HCT116 (cell line): ENCODE data around the gene NT5C2. TPM values are rescaled to one million over a fixed set of nuclear protein-coding genes. Genes with fewer than 3 reads are reported as not detected.

Source experiments
- ATAC-seq: fragments of 200-7000 bp; cut with Tn5 transposase; 2 replicates; pipeline ENCODE4 v1.9.1; 2020; ENCODE audit warnings: mild to moderate bottlenecking, moderate library complexity
- BruUV-seq: library from RNA; stranded (reverse); fragments of 400-500 nt; replicated peaks from 2 replicates; lab custom pipeline; 2021; lab: Mats Ljungman, UMichigan
- CTCF ChIA-PET: fragments of 300-600 bp; sonication (Branson Sonifier 250); formaldehyde crosslinking; loops from one replicate; lab custom pipeline; 2021; ENCODE audit warnings: antibody characterized with exemption; lab: Charles Lee
- POLR2A ChIA-PET: fragments of 300-600, 350-600 bp; sonication (Branson Sonifier 250); formaldehyde crosslinking; loops from one replicate; lab custom pipeline; 2021; ENCODE audit warnings: antibody characterized with exemption; lab: Charles Lee
- RAD21 ChIA-PET, 2 experiments: fragments of 300-600 bp; sonication (Branson Sonifier 250); formaldehyde crosslinking; loops; one replicate each; lab custom pipeline; 2023; ENCODE audit warnings: low total read pairs in 2 of 2; ENCODE audit not compliant: uncharacterized antibody in 2 of 2, unreplicated experiment in 2 of 2, low non-redundant PET in 1 of 2; lab: Charles Lee
- DNase-seq: peaks from one replicate; pipeline ENCODE4 v3.0.0-alpha.2; 2010; ENCODE audit warnings: low read depth, low spot score
- H2AFZ ChIP-seq: fragments of 200-600 bp; shearing (Covaris generic), sonication (generic); 2 replicates; pipeline ENCODE4 v1.6.1; 2017; ENCODE audit warnings: low read depth, mixed run types, mixed read lengths, antibody characterized with exemption, low read length; ENCODE audit not compliant: poor library complexity, severe bottlenecking
- H3K27ac ChIP-seq: 2 replicates; pipeline ENCODE4 v1.5.1; 2012; ENCODE audit warnings: low read depth, low read length
- H3K27me3 ChIP-seq: fragments of 200-600 bp; sonication (generic); 2 replicates; pipeline ENCODE4 v1.6.1; 2016; ENCODE audit warnings: mixed run types, low read length, mixed read lengths; ENCODE audit not compliant: insufficient read depth
- H3K36me3 ChIP-seq, 2 experiments: fragments of 200-500 bp in 1 of 2; fragments of 200-600 bp in 1 of 2; sonication (Bioruptor generic) in 1 of 2; sonication (generic) in 1 of 2; 2 replicates each; pipeline versions ENCODE4 v1.5.1 to v1.6.1; 2014 to 2016; ENCODE audit warnings: low read length in 2 of 2, inconsistent platforms in 1 of 2, mixed read lengths in 1 of 2, mixed run types in 1 of 2; ENCODE audit not compliant: insufficient read depth in 2 of 2, control insufficient read depth in 1 of 2
- H3K4me1 ChIP-seq, 2 experiments: fragments of 200-600 bp in 1 of 2; sonication (generic) in 1 of 2; 2 replicates each; pipeline versions ENCODE4 v1.5.1 to v1.6.1; 2012 to 2017; ENCODE audit warnings: low read length in 2 of 2, inconsistent platforms in 1 of 2, mild to moderate bottlenecking in 1 of 2, mixed read lengths in 1 of 2, mixed run types in 1 of 2, moderate library complexity in 1 of 2; ENCODE audit not compliant: insufficient read depth in 2 of 2, control insufficient read depth in 1 of 2
- H3K4me2 ChIP-seq: fragments of 200-600 bp; sonication (generic); 2 replicates; pipeline ENCODE4 v1.6.1; 2017; ENCODE audit warnings: mixed run types, low read length, mixed read lengths
- H3K4me3 ChIP-seq, 2 experiments: fragments of 200-600 bp in 1 of 2; sonication (generic) in 1 of 2; replicated peaks in 1 of 2; 2 replicates each; pipeline ENCODE4 v1.5.1; 2011 to 2016; ENCODE audit warnings: low read length in 2 of 2, control low read depth in 1 of 2, low read depth in 1 of 2, mild to moderate bottlenecking in 1 of 2, mixed read lengths in 1 of 2, mixed run types in 1 of 2
- H3K79me2 ChIP-seq: fragments of 200-600 bp; sonication (generic); 2 replicates; pipeline ENCODE4 v1.6.1; 2017; ENCODE audit warnings: mild to moderate bottlenecking, mixed run types, low read length, moderate library complexity, mixed read lengths; ENCODE audit not compliant: insufficient read depth
- H3K9ac ChIP-seq: fragments of 200-600 bp; sonication (generic); 2 replicates; pipeline ENCODE4 v1.6.1; 2016; ENCODE audit warnings: low read length, mixed read lengths
- H3K9me2 ChIP-seq: fragments of 200-600 bp; sonication (generic), shearing (Covaris generic); 2 replicates; pipeline ENCODE4 v1.6.1; 2017; ENCODE audit warnings: mixed run types, mild to moderate bottlenecking, moderate library complexity; ENCODE audit not compliant: insufficient read depth
- H3K9me3 ChIP-seq, 2 experiments: fragments of 200-500 bp in 1 of 2; fragments of 200-600 bp in 1 of 2; sonication (Bioruptor generic) in 1 of 2; sonication (generic) in 1 of 2; 2 replicates each; pipeline ENCODE4 v1.6.1; 2014 to 2017; ENCODE audit warnings: low read length in 2 of 2, mixed read lengths in 2 of 2, inconsistent platforms in 1 of 2, low read depth in 1 of 2, mild to moderate bottlenecking in 1 of 2, mixed run types in 1 of 2, moderate library complexity in 1 of 2; ENCODE audit not compliant: control insufficient read depth in 1 of 2, insufficient read depth in 1 of 2
- H4K20me1 ChIP-seq: fragments of 200-600 bp; sonication (generic), shearing (Covaris generic); 2 replicates; pipeline ENCODE4 v1.6.1; 2017; ENCODE audit warnings: mixed run types, mild to moderate bottlenecking, moderate library complexity; ENCODE audit not compliant: insufficient read depth
- ATF3 ChIP-seq: IDR thresholded peaks from 2 replicates; pipeline ENCODE4 v1.6.1; 2012
- CBX3 ChIP-seq: IDR thresholded peaks from 2 replicates; pipeline ENCODE4 v1.6.1; 2012; ENCODE audit warnings: low read depth
- CEBPB ChIP-seq: IDR thresholded peaks from 2 replicates; pipeline ENCODE4 v1.6.1; 2012; ENCODE audit warnings: low read depth
- EGR1 ChIP-seq: IDR thresholded peaks from 2 replicates; pipeline ENCODE4 v1.6.1; 2012; ENCODE audit warnings: low read depth
- EZH2 ChIP-seq: fragments of 200-600 bp; sonication (generic); IDR thresholded peaks from 2 replicates; pipeline ENCODE4 v1.6.1; 2017; ENCODE audit warnings: antibody characterized with exemption, mixed run types
- EZH2phosphoT487 ChIP-seq: fragments of 200-600 bp; IDR thresholded peaks from 2 replicates; pipeline ENCODE4 v1.6.1; 2018; ENCODE audit warnings: antibody characterized with exemption, borderline replicate concordance
- JUND ChIP-seq: IDR thresholded peaks from 2 replicates; pipeline ENCODE4 v1.6.1; 2012
- MAX ChIP-seq: IDR thresholded peaks from 2 replicates; pipeline ENCODE4 v1.6.1; 2012
- POLR2A ChIP-seq: IDR thresholded peaks from 2 replicates; pipeline ENCODE4 v1.7.0; 2011; ENCODE audit warnings: borderline replicate concordance; ENCODE audit not compliant: insufficient read depth, insufficient read length; ENCODE audit errors: extremely low read depth
- POLR2AphosphoS5 ChIP-seq: IDR thresholded peaks from 2 replicates; pipeline ENCODE4 v1.6.1; 2011; ENCODE audit warnings: mild to moderate bottlenecking, low read depth, low read length, moderate library complexity
- RAD21 ChIP-seq: IDR thresholded peaks from 2 replicates; pipeline ENCODE4 v1.6.1; 2012; ENCODE audit warnings: low read depth, mild to moderate bottlenecking
- REST ChIP-seq: IDR thresholded peaks from 2 replicates; pipeline ENCODE4 v1.6.1; 2012; ENCODE audit warnings: low read depth
- SP1 ChIP-seq: IDR thresholded peaks from 2 replicates; pipeline ENCODE4 v1.6.1; 2012; ENCODE audit warnings: low read depth
- YY1 ChIP-seq: IDR thresholded peaks from 2 replicates; pipeline ENCODE4 v1.6.1; 2011; ENCODE audit warnings: low read length, low read depth, moderate library complexity, mild to moderate bottlenecking; ENCODE audit not compliant: insufficient replicate concordance; ENCODE audit errors: extremely low read depth
- ZBTB33 ChIP-seq: IDR thresholded peaks from 2 replicates; pipeline ENCODE4 v1.6.1; 2011; ENCODE audit warnings: mild to moderate bottlenecking, low read length, moderate library complexity; ENCODE audit not compliant: insufficient replicate concordance; ENCODE audit errors: extremely low read depth
- ZNF274 ChIP-seq: fragments of 200-500 bp; sonication (Bioruptor generic); IDR thresholded peaks from 2 replicates; pipeline ENCODE4 v1.6.1; 2014; ENCODE audit warnings: mild to moderate bottlenecking, low read depth, low read length, inconsistent platforms
- intact Hi-C: fragments of 100-400 bp; cut with micrococcal nuclease; formaldehyde crosslinking; loops from 2 replicates; pipeline ENCODE4 v1.10.0; 2022
- total RNA-seq: library from RNA; stranded (reverse); gene quantifications from one replicate; pipeline ENCODE4 v1.2.1, GENCODE V29; 2021; ENCODE audit not compliant: unreplicated experiment

The NT5C2 gene
- total RNA-seq, 1 experiment from 2014 or later: 63.0 TPM

GRCh38 chr10:103109821-103110220 lies 83.3 kb downstream of the NT5C2 start:
- BruUV-seq: no TSS peak
- ATAC-seq (no peak), DNase-seq (no peak)
- Histone ChIP-seq H3K79me2 (peaks cover 27% of the 10 kb centered on the region), H3K27me3 (no peaks in the 10 kb centered on the region), H3K4me2 (no peak overlapping the region), H3K9me2 (no peaks in the 10 kb centered on the region), H3K9me3 (no peaks in the 10 kb centered on the region), H3K4me3 (no peak overlapping the region), H3K36me3 (no peaks in the 10 kb centered on the region), H4K20me1 (no peaks in the 10 kb centered on the region), H2AFZ (no peak overlapping the region), H3K4me1 (peaks cover 2 to 6% of the 10 kb centered on the region in 2 experiments; a peak in 2 of 4 replicates), H3K9ac (no peak overlapping the region), H3K27ac (no peak overlapping the region)
- intact Hi-C loops: no loop called here
- CTCF ChIA-PET: interaction anchor here (0.9 kb wide), 1 partner anchor 135 kb away, joined by 4 read pairs; no protein-coding TSS in a partner anchor
- RAD21 ChIA-PET: no interaction called here
- POLR2A ChIA-PET: interaction anchor here (1.3 kb wide), 1 partner anchor 83 kb away, joined by 3 read pairs; the partner anchor contains the start of gene NT5C2
- TF ChIP-seq SP1 (no peak), CEBPB (no peak), RAD21 (no peak), ATF3 (no peak), REST (no peak), EZH2phosphoT487 (no peak), POLR2AphosphoS5 (no peak), JUND (no peak), POLR2A (no peak), YY1 (no peak), ZBTB33 (no peak), CBX3 (no peak), EZH2 (no peak), EGR1 (no peak), ZNF274 (no peak), MAX (no peak)
